Mucosa of descending colon (tissue), 3 donors: ENCODE measurements around the gene FHIT. TPM values are rescaled to one million over a fixed set of nuclear protein-coding genes. Genes with fewer than 3 reads are reported as not detected.

Source experiments
- ATAC-seq: fragments of 200-7000 bp; cut with Tn5 transposase; one replicate; pipeline ENCODE4 v1.9.1; 2020; ENCODE audit warnings: mild to moderate bottlenecking, moderate library complexity
- DNase-seq, 3 donors: peaks; one replicate each; pipeline ENCODE4 v3.0.0-alpha.2; 2020
- H3K36me3 ChIP-seq: fragments of 200-600 bp; one replicate; pipeline ENCODE4 v1.8.0; 2021; ENCODE audit warnings: low read depth, mild to moderate bottlenecking
- H3K4me1 ChIP-seq: fragments of 200-600 bp; one replicate; pipeline ENCODE4 v1.8.0; 2021; ENCODE audit warnings: low read depth, mild to moderate bottlenecking
- H3K4me3 ChIP-seq: fragments of 200-600 bp; one replicate; pipeline ENCODE4 v1.8.0; 2021; ENCODE audit warnings: mild to moderate bottlenecking
- H3K9me3 ChIP-seq: fragments of 200-600 bp; one replicate; pipeline ENCODE4 v1.8.0; 2021; ENCODE audit warnings: mild to moderate bottlenecking
- intact Hi-C, 2 donors: fragments of 100-400 bp; cut with DNase I in 1 of 2; cut with micrococcal nuclease in 1 of 2; formaldehyde crosslinking; loops; one replicate each; pipeline versions ENCODE4 v1.11.0 to v1.11.1; 2022; cut with DNase I, micrococcal nuclease
- total RNA-seq, 3 donors: library from RNA; stranded (reverse); fragmentation: NEBNext Ultra II Directional in 2 of 3; extraction: Animal tissue kit (Norgen Biotek cat#: 25700) in 2 of 3; gene quantifications; one replicate each; pipeline versions ENCODE4 v1.2.1 to v1.2.4, GENCODE V29; 2021 to 2023
- TF ChIP-seq, protein P1 (sequence below): fragments of 200-600 bp; IDR thresholded peaks from one replicate; pipeline ENCODE4 v1.8.0; 2022; ENCODE audit warnings: antibody characterized with exemption, mild to moderate bottlenecking
- donor health status: DM: no; HTN: no; CAD: no; lungs with moderate emphysema.
- donor health status: DM: no; HTN: no; CAD: no.
- donor health status: DM: no; HTN: yes; CAD: no.

Gene FHIT
- total RNA-seq, 3 donors from 2014 or later: 8.9 to 20.7 (median 18.6) TPM

DNA sequence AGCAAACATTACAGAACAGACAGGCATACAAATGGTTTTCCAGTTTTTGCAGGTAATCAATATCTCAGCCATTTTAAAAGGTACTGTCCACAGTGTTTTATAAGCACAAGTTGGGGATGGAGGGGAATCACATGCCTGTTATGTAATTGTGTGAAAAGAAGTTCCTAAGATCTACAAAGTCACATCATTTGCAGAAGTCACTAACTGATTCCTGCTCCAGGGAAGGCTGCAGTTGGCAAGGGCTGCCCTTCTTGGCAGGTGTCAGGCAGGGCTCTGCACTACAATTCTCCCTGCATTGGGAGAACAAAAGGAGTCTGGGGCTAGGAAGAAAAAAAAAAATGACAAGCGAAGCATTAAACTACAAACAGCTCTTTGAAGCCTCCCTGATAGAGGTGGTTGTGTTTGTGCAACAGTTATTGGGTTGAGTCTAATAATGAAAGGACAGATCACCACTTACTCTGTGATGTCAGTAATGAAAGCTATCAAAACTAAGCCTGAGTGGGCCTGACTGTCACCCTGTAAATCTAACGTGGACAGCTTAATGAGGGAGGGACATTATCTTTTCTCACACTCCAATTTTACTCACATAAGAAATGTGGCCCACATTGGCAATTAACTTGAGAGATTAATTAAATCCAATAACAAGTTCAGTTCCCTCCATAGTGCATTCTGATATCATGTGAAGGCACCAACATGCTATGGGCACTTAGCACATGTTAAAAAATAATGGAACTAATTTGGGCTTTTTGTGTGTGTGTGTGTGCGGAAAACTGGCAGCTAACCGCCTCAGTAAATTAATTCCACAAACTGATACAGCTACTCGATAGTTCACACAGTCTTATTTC is 242.9 kb downstream of the FHIT start:
- H3K36me3 ChIP-seq: no peaks in the 10 kb centered on the region
- DNase-seq (no peak), ATAC-seq (no peak)
- TF ChIP-seq, protein P1, sequence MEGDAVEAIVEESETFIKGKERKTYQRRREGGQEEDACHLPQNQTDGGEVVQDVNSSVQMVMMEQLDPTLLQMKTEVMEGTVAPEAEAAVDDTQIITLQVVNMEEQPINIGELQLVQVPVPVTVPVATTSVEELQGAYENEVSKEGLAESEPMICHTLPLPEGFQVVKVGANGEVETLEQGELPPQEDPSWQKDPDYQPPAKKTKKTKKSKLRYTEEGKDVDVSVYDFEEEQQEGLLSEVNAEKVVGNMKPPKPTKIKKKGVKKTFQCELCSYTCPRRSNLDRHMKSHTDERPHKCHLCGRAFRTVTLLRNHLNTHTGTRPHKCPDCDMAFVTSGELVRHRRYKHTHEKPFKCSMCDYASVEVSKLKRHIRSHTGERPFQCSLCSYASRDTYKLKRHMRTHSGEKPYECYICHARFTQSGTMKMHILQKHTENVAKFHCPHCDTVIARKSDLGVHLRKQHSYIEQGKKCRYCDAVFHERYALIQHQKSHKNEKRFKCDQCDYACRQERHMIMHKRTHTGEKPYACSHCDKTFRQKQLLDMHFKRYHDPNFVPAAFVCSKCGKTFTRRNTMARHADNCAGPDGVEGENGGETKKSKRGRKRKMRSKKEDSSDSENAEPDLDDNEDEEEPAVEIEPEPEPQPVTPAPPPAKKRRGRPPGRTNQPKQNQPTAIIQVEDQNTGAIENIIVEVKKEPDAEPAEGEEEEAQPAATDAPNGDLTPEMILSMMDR: no peak
- no peaks in the 10 kb centered on the region for H3K9me3 ChIP-seq
- no peaks in the 10 kb centered on the region for H3K4me1 ChIP-seq
- intact Hi-C loops: no loop called here
- H3K4me3 ChIP-seq: no peak overlapping the region

DNA sequence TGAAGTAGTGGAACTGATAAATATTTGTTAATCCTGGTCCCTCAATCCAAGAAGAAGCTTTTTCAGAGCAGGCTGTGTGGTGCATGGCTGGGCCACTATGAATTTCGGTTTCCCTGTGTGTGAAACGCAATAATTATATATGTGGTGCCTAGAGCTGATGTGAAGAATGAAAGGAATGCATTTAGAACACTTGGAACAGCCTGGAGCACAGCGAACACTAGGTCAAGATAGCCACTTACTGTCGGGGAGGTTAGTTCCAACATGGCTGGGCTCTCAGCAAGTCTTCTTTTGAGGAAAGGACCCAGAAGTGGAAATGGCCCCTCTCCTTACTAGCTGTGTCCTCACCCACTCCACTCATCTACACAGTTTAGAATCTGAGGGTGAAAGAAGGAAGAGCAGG is 245.7 kb downstream of the FHIT start:
- intact Hi-C loops: no loop called here
- Histone ChIP-seq H3K9me3 (no peaks in the 10 kb centered on the region), H3K4me1 (no peaks in the 10 kb centered on the region), H3K36me3 (no peaks in the 10 kb centered on the region), H3K4me3 (no peak overlapping the region)
- ATAC-seq (no peak), DNase-seq (no peak)
- TF ChIP-seq, protein P1: no peak

DNA sequence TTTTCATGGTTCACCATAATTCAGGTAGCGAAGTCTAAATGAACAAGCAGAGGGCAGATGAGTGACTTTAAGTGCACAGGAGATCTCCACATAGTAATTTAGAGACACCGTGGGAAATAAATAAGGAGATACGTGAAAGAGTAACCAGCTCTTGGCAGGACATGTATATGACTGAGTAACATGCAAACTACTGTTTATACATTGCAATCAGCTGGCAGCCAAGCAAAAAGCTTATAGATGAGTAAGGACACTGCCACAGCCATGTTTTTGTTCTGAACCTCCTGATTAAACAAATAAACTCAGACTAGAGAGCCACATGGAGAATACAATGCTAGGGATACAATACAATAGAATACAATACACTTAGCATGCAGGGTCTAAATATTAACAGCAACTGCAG is 252.4 kb downstream of the FHIT start:
- ATAC-seq (no peak), DNase-seq (no peak)
- no peaks in the 10 kb centered on the region for H3K4me1 ChIP-seq

DNA sequence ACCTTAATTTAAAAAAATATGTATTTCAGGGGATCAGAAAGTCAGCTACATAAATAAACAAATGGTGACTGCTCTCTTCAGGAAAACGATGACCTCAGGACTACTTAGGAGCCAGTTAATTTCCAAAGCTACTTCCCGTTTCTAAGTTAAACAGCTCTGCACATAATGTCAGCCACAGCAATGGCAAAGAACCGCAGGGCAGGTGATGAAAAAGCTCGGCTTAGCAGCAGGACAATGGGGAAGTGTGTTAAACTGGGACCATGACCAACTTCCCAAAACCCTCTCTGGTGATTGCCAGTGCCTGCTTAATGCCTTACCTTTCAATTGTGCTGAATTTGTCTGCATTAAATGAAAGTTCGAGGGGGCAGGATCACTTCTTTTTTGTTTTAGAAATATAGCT is 258.9 kb downstream of the FHIT start:
- TF ChIP-seq, protein P1: no peak

More for the DNA sequence above, 252.4 kb downstream of the FHIT start:
- no peak overlapping the region for H3K4me3 ChIP-seq
- no peaks in the 10 kb centered on the region for H3K36me3 ChIP-seq
- TF ChIP-seq, protein P1: no peak
- H3K9me3 ChIP-seq: no peaks in the 10 kb centered on the region
- intact Hi-C loops: no loop called here

DNA sequence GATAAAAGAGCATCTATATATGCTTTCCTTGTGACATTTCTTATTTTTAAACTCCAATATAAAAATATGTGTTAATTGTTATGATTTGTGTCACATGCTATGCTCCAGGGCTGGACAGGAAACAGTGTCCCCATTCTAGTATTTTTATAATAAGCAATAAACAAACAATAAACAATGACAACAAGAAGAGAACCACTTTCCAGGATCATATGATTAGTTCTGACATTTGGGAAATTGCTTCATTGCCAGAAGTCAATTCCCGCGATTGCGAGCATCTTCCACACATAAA is 260.9 kb downstream of the FHIT start:
- Histone ChIP-seq H3K4me3 (no peak overlapping the region), H3K4me1 (no peaks in the 10 kb centered on the region), H3K36me3 (no peaks in the 10 kb centered on the region), H3K9me3 (peaks cover 4% of the 10 kb centered on the region)
- ATAC-seq (no peak), DNase-seq (no peak)
- intact Hi-C loops: no loop called here
- TF ChIP-seq, protein P1: no peak

More for the DNA sequence above, 258.9 kb downstream of the FHIT start:
- DNase-seq: peak in 1 of 3 donors; percentile 9
- intact Hi-C loops: no loop called here
- Histone ChIP-seq H3K9me3 (no peaks in the 10 kb centered on the region), H3K4me3 (no peak overlapping the region), H3K36me3 (no peaks in the 10 kb centered on the region), H3K4me1 (no peaks in the 10 kb centered on the region)
- peak; percentile 25 for ATAC-seq
